Measurements from ENCODE around the gene OXA1L.
"Not testable (repeated sequence)": the region's sequence is repeated elsewhere in the genome, so short reads cannot be mapped to it uniquely, and the experiment has no call there.

Gene OXA1L

DNA sequence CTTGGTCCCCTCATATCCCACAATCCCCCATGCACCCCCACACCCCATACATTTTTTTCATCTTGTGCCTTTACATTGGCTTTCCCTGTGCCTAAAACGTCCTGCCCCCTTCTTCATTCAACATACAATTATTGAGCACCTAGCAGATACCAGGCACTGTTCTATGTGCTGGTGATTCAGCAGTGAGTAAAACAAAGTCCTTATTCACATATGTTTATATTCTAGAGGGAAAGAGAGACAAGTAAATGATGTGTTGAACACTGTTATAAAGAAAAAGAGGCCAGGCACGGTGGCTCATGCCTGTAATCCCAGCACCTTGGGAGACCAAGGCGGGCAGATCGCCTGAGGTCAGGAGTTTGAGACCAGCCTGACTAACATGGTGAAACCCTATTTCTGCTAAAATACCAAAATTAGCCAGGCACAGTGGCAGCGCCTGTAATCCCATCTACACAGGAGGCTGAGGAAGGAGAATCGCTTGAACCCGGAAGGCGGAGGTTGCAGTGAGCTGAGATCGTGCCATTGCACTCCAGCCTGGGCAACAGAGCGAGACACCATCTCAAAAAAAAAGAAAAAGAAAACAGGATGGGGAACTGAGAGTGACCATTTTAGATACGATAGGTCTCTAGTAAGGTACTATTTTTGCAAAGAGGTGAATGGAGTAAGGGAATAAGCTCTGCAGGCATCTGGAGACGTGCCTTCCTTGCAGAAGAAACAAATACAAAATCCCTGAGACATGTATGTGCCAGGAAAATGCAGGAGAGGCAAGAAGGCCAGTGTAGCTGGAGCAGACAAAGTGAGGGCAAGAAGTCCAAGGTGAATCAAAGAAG lies 36.6 kb downstream of the OXA1L start:
- no peak for DNase-seq

DNA sequence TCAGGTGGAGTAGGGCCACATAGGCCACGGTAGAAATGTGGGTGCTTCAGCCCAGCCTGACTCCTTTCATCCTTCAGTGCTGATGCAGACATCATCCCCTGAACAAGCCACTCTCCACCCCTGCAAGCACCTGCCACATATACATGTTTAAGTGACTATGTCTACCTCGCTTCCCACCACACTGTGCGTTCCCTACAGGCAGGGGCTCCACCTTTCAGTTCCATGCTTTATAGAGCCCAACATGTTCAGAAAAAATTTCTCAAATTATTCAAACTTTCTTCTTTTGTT lies 37.1 kb downstream of the OXA1L start:
- no peak for DNase-seq

GRCh38 chr14:22805235-22805634 lies 38.7 kb downstream of the OXA1L start:
- not testable (repeated sequence) for DNase-seq

DNA sequence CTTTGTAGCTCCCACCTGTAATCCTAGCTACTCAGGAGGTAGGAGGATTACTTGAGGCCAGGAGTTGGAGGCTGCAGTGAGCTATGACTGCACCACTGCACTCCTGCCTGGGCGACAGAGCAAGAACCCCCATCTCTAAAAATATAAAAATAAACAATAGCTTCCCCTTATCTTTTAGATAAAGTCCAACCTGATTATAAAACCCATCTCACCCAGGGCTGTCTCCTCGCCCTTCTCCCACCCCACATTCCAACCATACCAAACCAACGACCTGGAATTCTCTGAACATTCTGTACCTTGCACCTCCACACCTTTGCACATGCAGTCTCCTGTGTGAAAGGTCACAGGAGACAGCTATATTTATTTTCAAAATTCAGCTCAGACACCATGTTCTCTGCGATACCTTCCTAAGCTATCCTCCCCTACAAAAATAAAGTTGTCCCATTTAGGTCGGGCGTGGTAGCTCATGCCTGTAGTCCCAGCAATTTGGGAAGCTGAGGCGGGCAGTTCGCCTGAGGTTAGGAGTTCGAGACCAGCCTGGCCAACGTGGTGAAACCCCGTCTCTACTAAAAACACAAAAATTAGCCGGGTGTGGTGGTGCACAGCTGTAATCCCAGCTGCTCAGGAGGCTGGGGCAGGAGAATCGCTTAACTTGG lies 41.1 kb downstream of the OXA1L start:
- DNase-seq = no peak

DNA sequence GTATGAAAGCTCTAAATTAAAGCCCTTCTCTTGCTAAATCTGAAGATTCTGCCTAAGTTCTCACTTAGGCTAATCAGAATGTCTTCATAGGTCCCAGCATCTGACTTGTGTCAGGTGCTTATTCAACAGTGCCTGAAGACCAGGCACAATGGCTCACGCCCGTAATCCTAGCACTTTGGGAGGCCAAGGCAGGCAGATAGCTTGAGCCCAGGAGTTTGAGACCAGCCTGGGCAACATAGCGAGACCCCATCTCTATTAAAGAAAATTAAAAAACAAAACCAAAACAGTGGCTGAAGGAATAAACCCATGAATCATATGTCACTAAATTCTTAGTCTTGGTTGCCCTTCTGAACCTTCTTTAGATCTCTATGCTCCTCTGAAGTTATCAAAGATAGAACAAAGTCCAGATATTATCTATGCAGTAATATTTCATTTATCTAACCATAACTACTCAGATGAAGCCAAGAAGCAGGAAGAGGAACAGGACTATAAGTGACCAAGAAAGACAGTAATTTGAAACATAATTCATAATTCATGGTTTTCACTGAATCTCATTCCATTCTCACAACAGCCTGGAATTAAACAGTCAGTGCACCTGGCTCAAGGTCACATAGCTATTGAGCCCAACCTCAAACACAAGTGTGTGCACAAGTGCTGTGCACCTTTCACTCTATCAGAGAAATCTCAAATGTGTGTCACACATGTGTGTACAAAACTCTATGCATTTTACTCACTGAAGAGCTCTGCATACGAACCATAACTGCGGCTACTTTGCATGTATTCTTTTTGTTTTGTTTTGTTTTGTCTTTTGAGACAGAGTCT lies 42.1 kb downstream of the OXA1L start:
- DNase-seq = no peak

GRCh38 chr14:22811722-22812121 lies 45.2 kb downstream of the OXA1L start:
- no peak for DNase-seq

DNA sequence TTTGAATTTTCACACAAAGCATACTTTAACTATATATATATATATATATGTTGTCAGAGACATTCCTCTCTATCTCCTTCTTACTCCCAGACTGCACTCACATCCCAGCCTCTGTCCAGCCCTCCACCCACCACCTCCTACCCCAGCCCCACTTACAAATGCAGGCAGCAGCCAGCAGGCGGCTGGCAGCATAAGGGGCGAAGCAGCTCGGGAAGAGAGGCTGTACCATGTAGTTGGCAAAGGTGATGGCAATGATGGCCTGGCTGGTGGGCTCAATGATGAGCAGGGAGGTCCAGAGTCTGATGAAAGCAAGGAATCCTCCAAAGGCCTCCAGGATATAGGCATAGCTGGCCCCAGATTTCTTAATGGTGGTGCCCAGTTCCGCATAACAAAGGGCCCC lies 46.3 kb downstream of the OXA1L start:
- no peak for DNase-seq

GRCh38 chr14:22813145-22813544 lies 46.7 kb downstream of the OXA1L start:
- DNase-seq = no peak

- no peak for DNase-seq
Observed at GRCh38 chr14:22814373-22814772, 47.9 kb downstream of the OXA1L start.

GRCh38 chr14:22814941-22815713 lies 48.6 kb downstream of the OXA1L start, which contains the start of gene SLC7A7:
SLC7A7 (minus strand) TSS chr14:22815435; CDS start chr14:22813398, 2,037 bp downstream.
- no peak for DNase-seq

- DNase-seq = no peak
Observed at GRCh38 chr14:22819151-22819988, 52.9 kb downstream of the OXA1L start.

DNA sequence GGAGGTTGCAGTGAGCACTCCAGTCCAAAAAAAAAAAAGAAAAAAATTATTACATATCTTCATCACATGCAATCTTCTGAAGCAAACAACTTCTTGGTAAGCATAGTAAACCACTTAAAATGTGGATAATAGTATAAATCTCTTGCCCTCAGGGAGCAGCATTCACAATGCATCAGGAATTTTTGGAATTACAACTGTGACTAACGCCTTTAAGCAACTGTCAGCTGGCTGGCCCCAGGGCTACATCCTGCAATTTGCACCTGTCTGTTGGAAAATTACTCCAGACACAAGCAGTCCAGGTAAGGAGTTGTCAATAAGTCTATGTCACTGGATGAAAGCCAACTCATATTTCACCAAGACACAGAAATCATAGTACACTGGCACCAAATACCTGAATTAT lies 54.2 kb downstream of the OXA1L start:
- DNase-seq = no peak

DNA sequence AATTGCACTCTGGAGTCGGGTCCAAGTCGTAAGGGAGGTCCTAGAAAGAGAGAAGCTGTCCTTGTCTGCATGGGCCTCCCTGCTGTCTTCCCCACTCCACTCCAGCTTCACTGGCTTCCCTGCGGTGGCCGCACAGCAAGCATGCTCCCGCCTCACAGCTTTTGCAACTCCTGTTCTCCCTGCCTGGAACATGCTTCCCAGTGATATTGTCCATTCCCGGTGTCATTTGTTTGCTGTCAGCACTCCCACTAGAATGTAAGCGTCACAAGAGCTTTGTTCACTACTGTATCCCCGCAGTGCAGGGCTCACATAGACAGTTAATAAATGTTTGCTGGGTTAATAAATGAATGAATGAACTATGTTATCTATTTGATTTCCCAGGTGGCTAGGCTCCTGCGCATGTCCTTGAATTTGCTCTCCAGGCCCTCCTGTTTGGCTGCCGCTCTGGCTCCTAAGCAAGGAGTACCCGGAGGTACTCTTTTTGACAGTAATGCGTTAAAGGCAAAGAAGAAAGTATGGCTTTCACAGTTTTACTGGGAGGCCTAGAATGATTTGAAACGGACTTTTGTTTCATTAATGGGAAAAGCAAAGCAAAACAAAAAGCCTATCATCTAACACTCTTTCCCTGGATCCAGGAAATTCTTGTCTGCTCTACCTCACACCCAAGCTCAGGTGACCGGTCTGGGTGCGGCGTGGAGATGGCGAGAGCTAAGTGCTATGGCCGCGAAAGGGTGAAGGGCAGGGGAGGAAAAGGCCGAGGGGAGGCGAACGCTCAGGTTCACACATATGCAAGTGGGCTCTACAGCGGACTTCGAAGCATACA lies 54.9 kb downstream of the OXA1L start:
- DNase-seq = no peak

- DNase-seq = no peak
Observed at GRCh38 chr14:22822016-22822570, 55.6 kb downstream of the OXA1L start.
